Measurements from ENCODE around the gene COL20A1. TPM values are rescaled to one million over a fixed set of nuclear protein-coding genes. Genes with fewer than 3 reads are reported as not detected.

The COL20A1 gene
- total RNA-seq, 6 experiments from 2014 or later, result 0.02 TPM; not detected in 5

- Mint-ChIP-seq H3K27me3 (ENCODE audit: insufficient read depth) (peaks cover 19% of the 10 kb centered on the region), H3K36me3 (ENCODE audit: low read depth) (no peaks in the 10 kb centered on the region), H3K9me3 (no peaks in the 10 kb centered on the region), H3K4me1 (ENCODE audit: low read depth) (no peaks in the 10 kb centered on the region), H3K4me3 (no peak overlapping the region), H3K27ac (no peak overlapping the region)
- TF ChIP-seq CTCF (IDR thresholded peaks at IDR 0.05), result no peak
- DNase-seq, result no peak
Measured at GRCh38 chr20:63370618-63371187, 77.7 kb downstream of the COL20A1 start.

GRCh38 chr20:63371291-63371865, 78.4 kb downstream of the COL20A1 start:
- Mint-ChIP-seq H3K36me3 (ENCODE audit: low read depth) (no peaks in the 10 kb centered on the region), H3K27me3 (ENCODE audit: insufficient read depth) (peaks cover 17% of the 10 kb centered on the region)

DNA sequence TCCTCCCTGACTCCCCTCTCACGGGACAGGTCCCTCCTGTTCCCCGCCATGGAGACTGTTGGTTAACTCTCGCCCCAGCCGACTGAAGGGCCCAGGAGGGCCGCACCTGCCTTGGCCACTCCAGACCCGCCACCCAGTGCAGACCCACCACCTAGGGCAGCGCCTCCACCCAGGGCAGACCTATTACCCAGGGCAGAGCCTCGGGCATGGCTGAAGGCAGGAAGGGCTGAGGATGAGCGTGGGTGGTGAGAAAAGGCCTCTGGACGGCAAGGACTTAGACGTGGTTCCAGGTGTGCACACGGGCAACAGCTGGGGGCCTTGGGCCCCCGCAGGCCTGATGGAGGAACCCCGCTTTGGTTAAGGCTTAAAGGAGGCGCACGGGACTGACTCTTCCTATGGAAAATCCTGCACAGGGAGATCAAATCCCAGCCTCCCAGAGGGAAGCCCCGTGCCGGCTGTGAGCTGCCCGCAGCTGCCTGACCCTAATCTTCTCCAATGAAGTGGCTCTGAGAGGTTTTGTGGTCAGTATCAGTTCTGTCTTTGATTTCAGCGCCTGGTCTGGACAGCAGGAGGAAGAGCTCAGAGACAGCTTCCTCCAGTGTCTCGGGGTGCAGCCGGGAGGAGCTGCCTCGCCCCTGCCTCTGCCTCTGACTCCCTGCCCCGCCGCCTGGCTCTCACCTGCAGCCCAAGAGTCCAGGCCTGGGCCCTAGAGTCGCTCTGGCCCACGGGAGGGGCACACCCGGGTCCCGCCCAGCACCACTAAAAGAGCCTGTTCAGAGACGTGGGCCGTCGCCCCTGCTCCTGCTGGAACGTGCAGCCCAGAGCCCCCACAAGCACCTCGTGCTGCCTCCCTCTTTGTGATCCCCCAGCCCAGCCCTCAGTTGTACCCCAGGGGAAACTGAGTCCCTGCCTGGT, 80.2 kb downstream of the COL20A1 start:
- no peak for TF ChIP-seq CTCF (IDR thresholded peaks at IDR 0.05)
- Mint-ChIP-seq H3K4me3 (no peak overlapping the region), H3K27me3 (ENCODE audit: insufficient read depth) (peaks cover 15% of the 10 kb centered on the region), H3K9me3 (no peaks in the 10 kb centered on the region), H3K36me3 (ENCODE audit: low read depth) (no peaks in the 10 kb centered on the region), H3K27ac (no peak overlapping the region), H3K4me1 (ENCODE audit: low read depth) (no peaks in the 10 kb centered on the region)
- no peak for DNase-seq

More at GRCh38 chr20:63371291-63371865, 78.4 kb downstream of the COL20A1 start:
- Mint-ChIP-seq H3K4me1 (ENCODE audit: low read depth) (no peaks in the 10 kb centered on the region), H3K27ac (no peak overlapping the region), H3K9me3 (no peaks in the 10 kb centered on the region), H3K4me3 (no peak overlapping the region)
- no peak for TF ChIP-seq CTCF (IDR thresholded peaks at IDR 0.05)
- no peak for DNase-seq

DNA sequence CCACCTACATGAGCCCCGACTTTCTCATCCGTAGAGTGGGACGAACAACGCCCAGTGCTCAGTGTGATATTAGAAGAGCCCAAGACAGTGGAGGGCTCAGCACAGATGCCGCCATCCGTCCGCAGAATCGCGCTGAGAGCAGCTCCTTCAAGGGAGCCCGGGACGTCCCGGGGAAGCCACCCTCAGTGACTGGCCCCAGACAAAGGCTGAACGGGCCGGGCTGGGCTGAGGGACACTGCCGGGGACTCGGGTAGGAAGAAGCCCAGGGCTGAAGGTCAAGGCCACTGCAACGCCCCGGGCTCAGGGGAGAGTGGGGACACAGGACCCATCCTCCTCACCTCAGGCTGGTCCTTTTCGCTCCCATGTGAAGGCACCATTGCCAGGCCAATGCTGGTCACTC, 81.0 kb downstream of the COL20A1 start:
- peaks cover 15% of the 10 kb centered on the region for H3K27me3 Mint-ChIP-seq (ENCODE audit: insufficient read depth)
- H3K27ac Mint-ChIP-seq, result no peak overlapping the region
- no peaks in the 10 kb centered on the region for H3K4me1 Mint-ChIP-seq (ENCODE audit: low read depth)
- TF ChIP-seq CTCF (IDR thresholded peaks at IDR 0.05), result no peak
- H3K4me3 Mint-ChIP-seq, result no peak overlapping the region
- no peaks in the 10 kb centered on the region for H3K9me3 Mint-ChIP-seq
- H3K36me3 Mint-ChIP-seq (ENCODE audit: low read depth), result no peaks in the 10 kb centered on the region
- DNase-seq, result no peak

DNA sequence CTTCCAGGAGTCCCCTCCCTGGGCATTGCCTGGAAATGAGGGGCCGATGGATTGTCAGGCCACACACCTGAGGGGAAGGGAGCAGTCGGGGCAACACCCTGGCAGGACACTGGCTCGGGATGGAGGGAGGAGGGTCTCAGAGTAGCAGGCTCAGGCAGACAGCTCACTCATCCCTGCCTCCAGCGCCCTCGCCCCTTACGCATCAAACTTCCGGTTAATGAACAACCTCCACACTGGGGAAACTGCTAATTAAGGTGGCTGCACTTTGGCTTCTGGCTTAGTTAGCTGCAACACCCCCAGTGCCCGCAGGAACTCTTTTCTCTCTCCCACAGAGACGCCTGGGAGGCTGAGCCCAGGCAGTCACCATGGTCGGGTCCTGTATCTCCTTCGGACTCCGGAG, 81.5 kb downstream of the COL20A1 start:
- DNase-seq, result no peak
- H3K36me3 Mint-ChIP-seq (ENCODE audit: low read depth), result no peaks in the 10 kb centered on the region
- no peaks in the 10 kb centered on the region for H3K4me1 Mint-ChIP-seq (ENCODE audit: low read depth)
- peaks cover 15% of the 10 kb centered on the region for H3K27me3 Mint-ChIP-seq (ENCODE audit: insufficient read depth)
- H3K27ac Mint-ChIP-seq, result no peak overlapping the region
- TF ChIP-seq CTCF (IDR thresholded peaks at IDR 0.05), result no peak
- no peaks in the 10 kb centered on the region for H3K9me3 Mint-ChIP-seq
- no peak overlapping the region for H3K4me3 Mint-ChIP-seq
